Neural progenitor cell (in vitro differentiated cells): Measurements from ENCODE around the gene CCDC71.

Source experiments
- EZH2 ChIP-seq: fragments of 200-600 bp; sonication (generic); IDR thresholded peaks from 2 replicates; pipeline ENCODE4 v1.6.1; 2017; ENCODE audit warnings: antibody characterized with exemption, mild to moderate bottlenecking, moderate library complexity
- EZH2phosphoT487 ChIP-seq: fragments of 200-600 bp; sonication (generic); IDR thresholded peaks from 2 replicates; pipeline ENCODE4 v1.6.1; 2017; ENCODE audit warnings: antibody characterized with exemption
- TF ChIP-seq, protein P1 (sequence below): fragments of 200-600 bp; sonication (generic); IDR thresholded peaks from 2 replicates; pipeline ENCODE4 v1.5.1; 2017; ENCODE audit warnings: antibody characterized with exemption, mild to moderate bottlenecking

DNA sequence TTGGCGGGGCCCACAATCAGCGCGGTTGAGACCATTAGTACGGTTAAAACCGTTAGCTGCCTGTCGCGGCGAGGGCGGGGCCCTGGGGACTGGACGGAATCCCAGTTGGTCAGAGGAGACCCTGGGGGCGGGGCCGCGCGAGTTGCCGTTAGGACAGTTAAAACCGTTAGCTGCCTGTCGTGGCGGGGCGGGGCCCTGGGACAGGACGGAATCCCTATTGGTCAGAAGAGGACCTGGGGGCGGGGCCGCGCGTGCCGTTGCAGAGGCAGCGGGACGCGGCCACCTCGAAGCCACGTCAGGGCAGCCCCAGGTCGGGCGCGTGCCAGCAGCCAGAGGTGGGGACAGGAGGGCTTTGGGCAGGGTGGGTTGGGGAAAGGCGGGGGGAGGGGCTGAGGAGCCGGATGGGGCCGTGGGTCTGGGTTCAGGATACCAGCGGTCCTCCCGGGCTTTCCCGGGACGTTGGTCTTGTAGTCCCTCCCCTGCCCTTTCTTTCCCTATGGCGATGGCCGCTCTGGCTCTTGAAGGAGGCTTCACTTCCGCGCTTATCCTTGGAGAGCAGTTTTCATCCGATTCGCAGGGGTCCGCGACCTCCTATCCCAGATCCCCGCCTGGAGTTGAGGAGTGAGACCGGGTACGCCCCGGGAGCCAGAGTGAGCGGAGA is 33.2 kb upstream of the CCDC71 start:
- TF ChIP-seq, protein P1, sequence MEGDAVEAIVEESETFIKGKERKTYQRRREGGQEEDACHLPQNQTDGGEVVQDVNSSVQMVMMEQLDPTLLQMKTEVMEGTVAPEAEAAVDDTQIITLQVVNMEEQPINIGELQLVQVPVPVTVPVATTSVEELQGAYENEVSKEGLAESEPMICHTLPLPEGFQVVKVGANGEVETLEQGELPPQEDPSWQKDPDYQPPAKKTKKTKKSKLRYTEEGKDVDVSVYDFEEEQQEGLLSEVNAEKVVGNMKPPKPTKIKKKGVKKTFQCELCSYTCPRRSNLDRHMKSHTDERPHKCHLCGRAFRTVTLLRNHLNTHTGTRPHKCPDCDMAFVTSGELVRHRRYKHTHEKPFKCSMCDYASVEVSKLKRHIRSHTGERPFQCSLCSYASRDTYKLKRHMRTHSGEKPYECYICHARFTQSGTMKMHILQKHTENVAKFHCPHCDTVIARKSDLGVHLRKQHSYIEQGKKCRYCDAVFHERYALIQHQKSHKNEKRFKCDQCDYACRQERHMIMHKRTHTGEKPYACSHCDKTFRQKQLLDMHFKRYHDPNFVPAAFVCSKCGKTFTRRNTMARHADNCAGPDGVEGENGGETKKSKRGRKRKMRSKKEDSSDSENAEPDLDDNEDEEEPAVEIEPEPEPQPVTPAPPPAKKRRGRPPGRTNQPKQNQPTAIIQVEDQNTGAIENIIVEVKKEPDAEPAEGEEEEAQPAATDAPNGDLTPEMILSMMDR: no peak
- no peak for TF ChIP-seq EZH2phosphoT487
- TF ChIP-seq EZH2: no peak
